Measurements from ENCODE around the gene FLYWCH2. TPM values are rescaled to one million over a fixed set of nuclear protein-coding genes. Genes with fewer than 3 reads are reported as not detected.

The FLYWCH2 gene
- total RNA-seq, 1 donor: 47.1 TPM

DNA sequence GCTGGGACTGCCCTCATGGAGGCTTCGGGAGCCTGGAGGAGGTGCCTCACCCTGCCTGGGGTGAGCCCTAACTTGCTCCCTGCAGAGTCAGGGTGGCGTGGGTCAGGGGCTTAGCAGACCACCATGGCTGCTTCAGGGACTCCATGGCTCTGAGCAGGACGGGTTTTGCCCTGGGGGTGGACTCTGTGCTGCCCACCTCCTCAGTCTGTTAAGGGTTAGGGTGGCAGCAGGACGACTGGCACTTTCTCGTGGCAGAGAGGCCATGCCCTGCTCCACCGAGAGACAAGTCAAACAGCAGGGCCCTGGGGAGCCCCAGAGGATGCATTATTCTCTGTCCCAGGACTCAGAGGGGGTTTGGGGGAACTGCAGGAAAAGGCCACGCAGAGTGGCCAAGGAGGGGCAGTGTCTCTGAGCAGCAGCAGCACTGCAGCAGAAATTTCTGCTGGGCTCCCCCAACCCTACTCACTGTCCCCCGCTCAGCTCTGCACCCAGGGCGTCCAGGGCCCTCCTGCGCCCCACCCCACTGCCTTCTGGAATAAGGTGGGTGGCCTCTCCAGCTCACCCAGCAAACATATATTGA lies 23.2 kb upstream of the FLYWCH2 start:
- no peak for DNase-seq (ENCODE audit: low read depth)
- no peak overlapping the region for H3K4me3 ChIP-seq (ENCODE audit: low read depth, low read length)
- TF ChIP-seq, protein P1, sequence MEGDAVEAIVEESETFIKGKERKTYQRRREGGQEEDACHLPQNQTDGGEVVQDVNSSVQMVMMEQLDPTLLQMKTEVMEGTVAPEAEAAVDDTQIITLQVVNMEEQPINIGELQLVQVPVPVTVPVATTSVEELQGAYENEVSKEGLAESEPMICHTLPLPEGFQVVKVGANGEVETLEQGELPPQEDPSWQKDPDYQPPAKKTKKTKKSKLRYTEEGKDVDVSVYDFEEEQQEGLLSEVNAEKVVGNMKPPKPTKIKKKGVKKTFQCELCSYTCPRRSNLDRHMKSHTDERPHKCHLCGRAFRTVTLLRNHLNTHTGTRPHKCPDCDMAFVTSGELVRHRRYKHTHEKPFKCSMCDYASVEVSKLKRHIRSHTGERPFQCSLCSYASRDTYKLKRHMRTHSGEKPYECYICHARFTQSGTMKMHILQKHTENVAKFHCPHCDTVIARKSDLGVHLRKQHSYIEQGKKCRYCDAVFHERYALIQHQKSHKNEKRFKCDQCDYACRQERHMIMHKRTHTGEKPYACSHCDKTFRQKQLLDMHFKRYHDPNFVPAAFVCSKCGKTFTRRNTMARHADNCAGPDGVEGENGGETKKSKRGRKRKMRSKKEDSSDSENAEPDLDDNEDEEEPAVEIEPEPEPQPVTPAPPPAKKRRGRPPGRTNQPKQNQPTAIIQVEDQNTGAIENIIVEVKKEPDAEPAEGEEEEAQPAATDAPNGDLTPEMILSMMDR (IDR thresholded peaks at IDR 0.05; ENCODE audit: insufficient read depth, low read depth, low read length): no peak

DNA sequence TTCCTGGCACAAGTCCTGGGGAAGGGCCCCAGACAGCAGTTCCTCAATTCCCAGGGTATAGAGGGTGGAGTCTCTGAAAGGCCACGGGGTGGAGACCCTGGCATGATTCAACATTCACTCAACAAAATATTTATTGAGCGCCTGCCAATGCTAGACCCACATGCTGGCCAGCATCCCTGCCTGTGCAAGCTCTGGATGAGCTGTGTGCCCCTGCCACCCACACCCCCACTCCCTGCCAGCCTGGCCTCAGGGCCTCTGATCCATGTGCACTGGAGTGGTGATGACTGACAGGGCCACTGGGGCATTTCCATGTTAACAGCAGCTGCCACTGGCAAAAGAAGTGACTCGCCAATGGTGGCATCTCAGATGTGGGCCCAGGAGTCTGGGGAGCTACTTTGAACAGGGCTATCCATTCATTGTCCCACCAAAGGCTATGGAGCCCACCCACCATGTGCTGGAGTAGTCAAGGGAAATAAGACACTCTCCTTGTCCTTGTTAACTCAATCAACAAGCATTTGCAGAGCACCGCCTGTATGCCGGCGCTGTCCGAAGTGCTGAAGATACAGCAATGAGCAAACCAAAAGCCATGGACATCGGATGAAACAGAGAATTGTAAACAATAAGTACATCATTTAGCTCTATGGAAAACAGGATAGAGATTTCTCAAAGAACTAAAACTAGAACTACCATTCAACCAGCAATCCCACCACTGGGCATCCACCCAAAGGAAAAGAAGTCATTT lies 22.0 kb upstream of the FLYWCH2 start:
- no peak overlapping the region for H3K4me3 ChIP-seq (ENCODE audit: low read depth, low read length)
- TF ChIP-seq, protein P1 (IDR thresholded peaks at IDR 0.05; ENCODE audit: insufficient read depth, low read depth, low read length): no peak
- DNase-seq (ENCODE audit: low read depth): no peak

DNA sequence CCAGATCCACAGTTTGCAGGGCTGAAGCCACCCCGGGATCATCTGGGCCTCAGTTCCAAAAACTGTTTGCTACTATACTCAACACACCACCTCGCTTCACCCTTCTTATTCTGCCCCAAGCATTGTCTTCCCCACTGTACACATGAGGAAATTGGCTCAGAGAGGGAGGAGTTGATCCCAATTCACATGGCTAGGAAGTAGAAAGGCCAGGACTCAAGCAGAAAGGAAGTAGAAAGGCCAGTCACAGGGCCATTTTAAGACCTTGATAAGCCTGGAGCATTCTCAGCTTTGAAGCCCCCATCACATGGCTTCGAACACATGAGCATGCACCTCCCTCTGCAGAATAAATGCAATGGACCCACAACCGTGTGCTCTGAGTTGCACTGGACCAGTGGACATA lies 17.4 kb upstream of the FLYWCH2 start:
- no peak for DNase-seq (ENCODE audit: low read depth)
- TF ChIP-seq, protein P1 (IDR thresholded peaks at IDR 0.05; ENCODE audit: insufficient read depth, low read depth, low read length): no peak
- H3K4me3 ChIP-seq (ENCODE audit: low read depth, low read length): no peak overlapping the region

DNA sequence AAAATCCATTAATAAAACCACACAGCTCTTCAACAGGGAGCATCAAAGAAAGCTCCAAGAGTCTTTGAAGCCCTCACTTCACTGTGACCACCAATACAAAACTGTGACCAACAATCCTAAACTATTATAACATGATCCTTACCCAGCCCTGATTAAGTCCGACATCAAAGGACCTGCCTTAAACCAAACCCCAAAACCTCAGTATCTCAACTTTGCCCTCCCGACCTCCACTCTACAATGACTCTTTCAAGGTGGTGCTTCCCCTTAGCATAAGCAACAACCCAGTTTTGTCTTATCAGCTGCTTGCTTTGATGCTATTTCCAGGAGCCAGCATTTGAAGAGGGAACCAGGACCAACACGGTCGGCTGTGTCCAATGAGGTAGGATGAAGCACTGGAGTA lies 16.6 kb upstream of the FLYWCH2 start:
- H3K4me3 ChIP-seq (ENCODE audit: low read depth, low read length): no peak overlapping the region
- DNase-seq (ENCODE audit: low read depth): no peak
- TF ChIP-seq, protein P1 (IDR thresholded peaks at IDR 0.05; ENCODE audit: insufficient read depth, low read depth, low read length): no peak

DNA sequence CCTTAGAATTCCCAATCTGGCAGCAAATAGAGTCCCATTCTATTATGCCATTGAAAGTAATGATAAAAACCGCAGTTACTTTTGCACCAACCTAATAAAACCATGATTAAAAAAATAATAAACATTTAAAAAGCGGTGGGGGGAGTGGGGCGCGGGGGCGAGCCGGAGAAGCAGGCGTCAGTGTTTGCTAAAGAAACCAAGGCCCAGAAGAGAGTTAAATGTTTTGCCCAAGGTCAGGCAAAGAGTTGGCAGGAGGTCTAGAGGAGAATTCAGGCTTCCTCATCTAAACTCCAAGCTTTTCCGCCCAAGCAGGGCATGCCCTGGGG lies 15.4 kb upstream of the FLYWCH2 start:
- DNase-seq (ENCODE audit: low read depth): no peak
- TF ChIP-seq, protein P1 (IDR thresholded peaks at IDR 0.05; ENCODE audit: insufficient read depth, low read depth, low read length): no peak
- peak overlapping the region; percentile 68 for H3K4me3 ChIP-seq (ENCODE audit: low read depth, low read length)

DNA sequence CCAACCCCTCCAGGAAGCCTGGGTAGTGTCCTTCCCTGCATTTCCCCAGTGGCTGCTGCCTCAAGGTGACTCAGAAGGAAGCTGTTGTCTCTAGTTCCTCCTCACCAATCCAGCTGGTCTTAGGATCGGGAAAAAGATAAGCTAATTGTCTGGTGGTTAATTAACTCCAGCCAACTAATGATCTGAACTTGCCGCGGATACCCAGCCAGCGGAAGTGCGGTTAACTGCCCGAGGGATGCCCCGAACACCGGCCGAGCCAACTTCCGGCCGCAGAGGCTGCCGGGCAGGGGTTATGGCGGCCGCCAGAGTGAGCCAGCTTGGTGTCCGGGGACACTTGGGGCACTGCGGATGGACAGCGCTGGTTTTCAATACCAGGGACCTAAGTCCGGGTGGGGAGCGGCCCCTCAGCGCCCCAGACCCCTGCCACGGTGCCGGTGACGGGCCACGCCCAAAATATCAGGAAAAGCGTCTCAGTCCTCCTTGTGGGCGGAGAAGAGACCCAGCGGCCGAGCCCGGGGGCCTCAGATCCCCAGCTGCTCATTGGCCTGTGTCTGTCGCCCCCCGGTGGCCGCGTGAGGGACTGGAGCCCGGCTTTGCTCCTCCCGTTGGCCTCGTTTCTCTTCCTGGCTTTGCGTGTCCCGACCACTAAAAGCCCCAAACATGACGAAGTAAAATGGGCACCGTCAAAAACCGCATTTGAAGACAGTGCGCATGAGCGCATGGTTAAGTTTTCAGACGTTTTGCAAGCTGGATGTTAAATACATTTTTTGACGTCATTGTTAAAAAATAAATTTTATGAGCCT lies 14.8 kb upstream of the FLYWCH2 start:
- DNase-seq (ENCODE audit: low read depth): peak; percentile 94
- TF ChIP-seq, protein P1 (IDR thresholded peaks at IDR 0.05; ENCODE audit: insufficient read depth, low read depth, low read length): peak; percentile 96
- H3K4me3 ChIP-seq (ENCODE audit: low read depth, low read length): peak overlapping the region; percentile 68
